ENCODE data around the gene MUSK. TPM values are rescaled to one million over a fixed set of nuclear protein-coding genes. Genes with fewer than 3 reads are reported as not detected.

The MUSK gene
- total RNA-seq, 1 donor from 2014 or later: not detected

- H3K4me1 ChIP-seq: no peaks in the 10 kb centered on the region
- no peak overlapping the region for H3K4me3 ChIP-seq
- DNase-seq (ENCODE audit: extremely low spot score in 2 of 2): no peak
- H3K27me3 ChIP-seq: no peaks in the 10 kb centered on the region
- no peaks in the 10 kb centered on the region for H3K9me3 ChIP-seq
- no peaks in the 10 kb centered on the region for H3K36me3 ChIP-seq
- no peak overlapping the region for H3K27ac ChIP-seq
- TF ChIP-seq CTCF (IDR thresholded peaks at IDR 0.05) (no peak), POLR2A (IDR thresholded peaks at IDR 0.05) (no peak), POLR2AphosphoS5 (IDR thresholded peaks at IDR 0.05; ENCODE audit: insufficient read depth in 1 of 2, low read depth in 1 of 2) (no peak)
- intact Hi-C loops (cut with DNase I): no loop called here
These were observed 140.5 kb downstream of the MUSK start for GRCh38 chr9:110809038-110809595.

- H3K9me3 ChIP-seq: no peaks in the 10 kb centered on the region
- H3K4me1 ChIP-seq: no peaks in the 10 kb centered on the region
- intact Hi-C loops (cut with DNase I): no loop called here
- no peak for DNase-seq (ENCODE audit: extremely low spot score in 2 of 2)
- H3K4me3 ChIP-seq: no peak overlapping the region
- no peaks in the 10 kb centered on the region for H3K36me3 ChIP-seq
- TF ChIP-seq POLR2AphosphoS5 (IDR thresholded peaks at IDR 0.05; ENCODE audit: insufficient read depth in 1 of 2, low read depth in 1 of 2) (no peak), POLR2A (IDR thresholded peaks at IDR 0.05) (no peak), CTCF (IDR thresholded peaks at IDR 0.05) (no peak)
- no peaks in the 10 kb centered on the region for H3K27me3 ChIP-seq
- H3K27ac ChIP-seq: no peak overlapping the region
These were observed 141.8 kb downstream of the MUSK start for GRCh38 chr9:110810262-110810976.

- no peak for DNase-seq (ENCODE audit: extremely low spot score in 2 of 2)
- TF ChIP-seq POLR2AphosphoS5 (IDR thresholded peaks at IDR 0.05; ENCODE audit: insufficient read depth in 1 of 2, low read depth in 1 of 2) (no peak), CTCF (IDR thresholded peaks at IDR 0.05) (no peak), POLR2A (IDR thresholded peaks at IDR 0.05) (no peak)
- H3K27ac ChIP-seq: no peak overlapping the region
These were observed 144.3 kb downstream of the MUSK start for GRCh38 chr9:110812886-110813285.

GRCh38 chr9:110814159-110814558 is 145.6 kb downstream of the MUSK start:
- Histone ChIP-seq H3K27ac (no peak overlapping the region), H3K4me3 (no peak overlapping the region), H3K36me3 (no peaks in the 10 kb centered on the region), H3K27me3 (no peaks in the 10 kb centered on the region), H3K9me3 (no peaks in the 10 kb centered on the region), H3K4me1 (no peaks in the 10 kb centered on the region)
- intact Hi-C loops (cut with DNase I): no loop called here
- no peak for DNase-seq (ENCODE audit: extremely low spot score in 2 of 2)
- TF ChIP-seq POLR2A (IDR thresholded peaks at IDR 0.05): no peak
- no peak for TF ChIP-seq POLR2AphosphoS5 (IDR thresholded peaks at IDR 0.05; ENCODE audit: insufficient read depth in 1 of 2, low read depth in 1 of 2)
- TF ChIP-seq CTCF (IDR thresholded peaks at IDR 0.05): no peak

More at GRCh38 chr9:110812886-110813285, 144.3 kb downstream of the MUSK start:
- Histone ChIP-seq H3K4me3 (no peak overlapping the region), H3K36me3 (no peaks in the 10 kb centered on the region), H3K27me3 (no peaks in the 10 kb centered on the region), H3K4me1 (no peaks in the 10 kb centered on the region), H3K9me3 (no peaks in the 10 kb centered on the region)
- intact Hi-C loops (cut with DNase I): no loop called here

- no peak for DNase-seq (ENCODE audit: extremely low spot score in 2 of 2)
- intact Hi-C loops (cut with DNase I): no loop called here
- Histone ChIP-seq H3K36me3 (no peaks in the 10 kb centered on the region), H3K9me3 (no peaks in the 10 kb centered on the region), H3K4me1 (no peaks in the 10 kb centered on the region), H3K4me3 (no peak overlapping the region), H3K27me3 (no peaks in the 10 kb centered on the region), H3K27ac (no peak overlapping the region)
- TF ChIP-seq POLR2AphosphoS5 (IDR thresholded peaks at IDR 0.05; ENCODE audit: insufficient read depth in 1 of 2, low read depth in 1 of 2) (no peak), POLR2A (IDR thresholded peaks at IDR 0.05) (no peak), CTCF (IDR thresholded peaks at IDR 0.05) (no peak)
These were observed 146.8 kb downstream of the MUSK start for GRCh38 chr9:110815361-110815760.
